ENCODE results near the gene OVOL1.
A peak's percentile ranks its signal among the peaks of the same experiment; 100 is the strongest.

Gene OVOL1

GRCh38 chr11:65777821-65778361, 9.0 kb upstream of the OVOL1 start:
- no peak for DNase-seq (ENCODE audit: low read depth, low spot score)

GRCh38 chr11:65778431-65778900, 8.4 kb upstream of the OVOL1 start:
- no peak for DNase-seq (ENCODE audit: low read depth, low spot score)

- DNase-seq (ENCODE audit: low read depth, low spot score): no peak
Measured at GRCh38 chr11:65778901-65779668, 7.8 kb upstream of the OVOL1 start.

GRCh38 chr11:65779669-65779918, 7.3 kb upstream of the OVOL1 start:
- DNase-seq (ENCODE audit: low read depth, low spot score): no peak

GRCh38 chr11:65779919-65780769, 6.7 kb upstream of the OVOL1 start:
- peak; percentile 64 for DNase-seq (ENCODE audit: low read depth, low spot score)

GRCh38 chr11:65780770-65781151, 6.1 kb upstream of the OVOL1 start, which contains the start of gene AP5B1:
Gene AP5B1, minus strand, starts transcription at chr11:65780976. Its CDS starts 385 bp downstream, at chr11:65780591.
- peak; percentile 30 for DNase-seq (ENCODE audit: low read depth, low spot score)

GRCh38 chr11:65781152-65781961, 5.5 kb upstream of the OVOL1 start:
- DNase-seq (ENCODE audit: low read depth, low spot score): no peak

- no peak for DNase-seq (ENCODE audit: low read depth, low spot score)
Measured at GRCh38 chr11:65781962-65782815, 4.7 kb upstream of the OVOL1 start.

- DNase-seq (ENCODE audit: low read depth, low spot score): no peak
Measured at GRCh38 chr11:65782816-65783228, 4.0 kb upstream of the OVOL1 start.

GRCh38 chr11:65785319-65786007, 1.4 kb upstream of the OVOL1 start:
- DNase-seq (ENCODE audit: low read depth, low spot score): no peak

- no peak for DNase-seq (ENCODE audit: low read depth, low spot score)
Measured at GRCh38 chr11:65786008-65786785, 666 bp upstream of the OVOL1 start.

GRCh38 chr11:65787649-65788622, 1.1 kb downstream of the OVOL1 start:
- no peak for DNase-seq (ENCODE audit: low read depth, low spot score)

- DNase-seq (ENCODE audit: low read depth, low spot score): no peak
Measured at GRCh38 chr11:65788821-65789220, 2.0 kb downstream of the OVOL1 start.

GRCh38 chr11:65789230-65790103, 2.6 kb downstream of the OVOL1 start:
- no peak for DNase-seq (ENCODE audit: low read depth, low spot score)

GRCh38 chr11:65790104-65790901, 3.4 kb downstream of the OVOL1 start:
- DNase-seq (ENCODE audit: low read depth, low spot score): no peak

GRCh38 chr11:65790902-65791650, 4.2 kb downstream of the OVOL1 start:
- DNase-seq (ENCODE audit: low read depth, low spot score): no peak
